SK-N-SH (cell line): ENCODE measurements around the gene POLR1A. TPM values are rescaled to one million over a fixed set of nuclear protein-coding genes. Genes with fewer than 3 reads are reported as not detected.

Experiments used
- CTCF ChIA-PET: fragments of 300-600, 350-600 bp; formaldehyde crosslinking; extraction: SDS; loops from one replicate; lab custom pipeline; 2021; lab: Yijun Ruan, JAX
- POLR2A ChIA-PET: fragments of 350-600 bp; sonication (Branson Sonifier 250); formaldehyde crosslinking; extraction: SDS; loops from one replicate; lab custom pipeline; 2020; ENCODE audit warnings: antibody characterized with exemption, inconsistent platforms; lab: Yijun Ruan, JAX
- DNase-seq: peaks from one replicate; pipeline ENCODE4 v3.0.0; 2012
- H2AFZ ChIP-seq: fragments of 200-600 bp; sonication (generic); 2 replicates; pipeline ENCODE4 v1.8.1; 2016; ENCODE audit warnings: antibody characterized with exemption, mild to moderate bottlenecking, low read depth
- H3F3A ChIP-seq: fragments of 200-600 bp; sonication (generic); replicated peaks from 2 replicates; pipeline ENCODE3; 2016; ENCODE audit warnings: antibody characterized with exemption, mild to moderate bottlenecking; ENCODE audit not compliant: insufficient read depth
- H3K27ac ChIP-seq, 2 experiments: fragments of 200-500 bp in 1 of 2; fragments of 200-600 bp in 1 of 2; sonication (Bioruptor generic) in 1 of 2; sonication (generic), shearing (Covaris generic) in 1 of 2; 2 replicates each; pipeline versions ENCODE4 v1.5.1 to v1.6.1; 2014 to 2016; ENCODE audit warnings: low read depth in 2 of 2, inconsistent platforms in 1 of 2, low read length in 1 of 2, mild to moderate bottlenecking in 1 of 2, mixed read lengths in 1 of 2
- H3K27me3 ChIP-seq: fragments of 200-600 bp; sonication (generic), shearing (Covaris generic); 2 replicates; pipeline ENCODE4 v1.6.1; 2016; ENCODE audit warnings: mixed run types; ENCODE audit not compliant: insufficient read depth
- H3K36me3 ChIP-seq, 2 experiments: fragments of 200-500 bp in 1 of 2; fragments of 200-600 bp in 1 of 2; sonication (Bioruptor generic) in 1 of 2; sonication (generic) in 1 of 2; replicated peaks in 1 of 2; 2 replicates each; pipeline versions ENCODE3 to v1.5.1; 2014 to 2016; ENCODE audit warnings: low read length in 1 of 2, mild to moderate bottlenecking in 1 of 2; ENCODE audit not compliant: insufficient read depth in 2 of 2, control insufficient read depth in 1 of 2
- H3K4me1 ChIP-seq, 2 experiments: fragments of 200-500 bp in 1 of 2; fragments of 200-600 bp in 1 of 2; sonication (Bioruptor generic) in 1 of 2; sonication (generic), shearing (Covaris generic) in 1 of 2; 2 replicates each; pipeline versions ENCODE4 v1.5.1 to v1.6.1; 2014 to 2016; ENCODE audit warnings: low read depth in 1 of 2, low read length in 1 of 2, mixed run types in 1 of 2; ENCODE audit not compliant: insufficient read depth in 2 of 2, control insufficient read depth in 1 of 2
- H3K4me2 ChIP-seq: fragments of 200-600 bp; sonication (generic), shearing (Covaris generic); 2 replicates; pipeline ENCODE4 v1.6.1; 2017; ENCODE audit warnings: mixed run types
- H3K4me3 ChIP-seq, 2 experiments: fragments of 200-500 bp in 1 of 2; fragments of 200-600 bp in 1 of 2; sonication (Bioruptor generic) in 1 of 2; sonication (generic), shearing (Covaris generic) in 1 of 2; 2 replicates each; pipeline versions ENCODE4 v1.5.1 to v1.8.1; 2014 to 2016; ENCODE audit warnings: low read depth in 2 of 2, inconsistent platforms in 1 of 2, low read length in 1 of 2, mild to moderate bottlenecking in 1 of 2, mixed read lengths in 1 of 2, moderate library complexity in 1 of 2
- H3K79me2 ChIP-seq: fragments of 200-600 bp; sonication (generic); 2 replicates; pipeline ENCODE4 v1.8.1; 2017; ENCODE audit warnings: mild to moderate bottlenecking; ENCODE audit not compliant: insufficient read depth
- H3K9ac ChIP-seq: fragments of 200-600 bp; sonication (generic); 2 replicates; pipeline ENCODE4 v1.6.1; 2017; ENCODE audit warnings: mixed run types
- H3K9me2 ChIP-seq: fragments of 200-600 bp; sonication (generic); 2 replicates; pipeline ENCODE4 v1.6.1; 2017; ENCODE audit warnings: mixed run types
- H3K9me3 ChIP-seq: fragments of 200-600 bp; sonication (generic); 2 replicates; pipeline ENCODE4 v1.6.1; 2017; ENCODE audit warnings: mixed run types, mild to moderate bottlenecking, moderate library complexity
- H4K20me1 ChIP-seq: fragments of 200-600 bp; sonication (generic); 2 replicates; pipeline ENCODE4 v1.6.1; 2017; ENCODE audit warnings: mild to moderate bottlenecking, mixed run types; ENCODE audit not compliant: insufficient read depth
- ELF1 ChIP-seq: IDR thresholded peaks from 2 replicates; pipeline ENCODE4 v1.4.0; 2012
- EP300 ChIP-seq, 2 experiments: IDR thresholded peaks; 2 replicates each; pipeline versions ENCODE4 v1.4.0 to v1.6.1; 2012; ENCODE audit warnings: borderline replicate concordance in 1 of 2, low read depth in 1 of 2, low read length in 1 of 2
- FOSL2 ChIP-seq: IDR thresholded peaks from 2 replicates; pipeline ENCODE4 v1.4.0; 2012; ENCODE audit warnings: low read depth, mild to moderate bottlenecking, moderate library complexity, borderline replicate concordance
- FOXM1 ChIP-seq: IDR thresholded peaks from 2 replicates; pipeline ENCODE4 v1.4.0; 2012; ENCODE audit warnings: low read depth, mild to moderate bottlenecking
- GABPA ChIP-seq: IDR thresholded peaks from 2 replicates; pipeline ENCODE4 v1.4.0; 2012; ENCODE audit warnings: low read depth, mild to moderate bottlenecking
- GATA2 ChIP-seq: sonication (generic); formaldehyde crosslinking; IDR thresholded peaks from 2 replicates; pipeline ENCODE4 v1.5.0; 2020; ENCODE audit warnings: mild to moderate bottlenecking, missing genetic modification reagents
- IRF3 ChIP-seq: fragments of 150-350 bp; IDR thresholded peaks from 2 replicates; pipeline ENCODE4 v1.6.1; 2016; ENCODE audit warnings: mild to moderate bottlenecking, low read depth, low read length
- JUND ChIP-seq: IDR thresholded peaks from 2 replicates; pipeline ENCODE4 v1.4.0; 2012
- MAX ChIP-seq: IDR thresholded peaks from 2 replicates; pipeline ENCODE4 v1.4.0; 2012; ENCODE audit warnings: low read depth
- MXI1 ChIP-seq: IDR thresholded peaks from 2 replicates; pipeline ENCODE4 v1.6.1; 2012; ENCODE audit warnings: mild to moderate bottlenecking, low read depth, low read length, improper control_type of control experiment
- NFIC ChIP-seq: IDR thresholded peaks from 2 replicates; pipeline ENCODE4 v1.4.0; 2012; ENCODE audit warnings: borderline replicate concordance
- NRF1 ChIP-seq: IDR thresholded peaks from 2 replicates; pipeline ENCODE4 v1.6.1; 2012; ENCODE audit warnings: low read depth, mild to moderate bottlenecking, low read length
- RAD21 ChIP-seq: IDR thresholded peaks from 2 replicates; pipeline ENCODE4 v1.6.1; 2012; ENCODE audit warnings: mild to moderate bottlenecking, low read length
- RCOR1 ChIP-seq: fragments of 150-350 bp; IDR thresholded peaks from 2 replicates; pipeline ENCODE4 v1.6.1; 2017; ENCODE audit warnings: antibody characterized with exemption, low read length
- RFX5 ChIP-seq: IDR thresholded peaks from 2 replicates; pipeline ENCODE4 v1.6.1; 2012; ENCODE audit warnings: mild to moderate bottlenecking, improper control_type of control experiment, low read length
- RXRA ChIP-seq: IDR thresholded peaks from 2 replicates; pipeline ENCODE4 v1.4.0; 2012; ENCODE audit warnings: low read depth, mild to moderate bottlenecking, borderline replicate concordance
- SIN3A ChIP-seq: IDR thresholded peaks from 2 replicates; pipeline ENCODE4 v1.6.1; 2012; ENCODE audit warnings: low read depth, mild to moderate bottlenecking, low read length, moderate library complexity, borderline replicate concordance
- SMC3 ChIP-seq: IDR thresholded peaks from 2 replicates; pipeline ENCODE4 v1.6.1; 2012; ENCODE audit warnings: low read depth, low read length, improper control_type of control experiment
- TCF12 ChIP-seq: IDR thresholded peaks from 2 replicates; pipeline ENCODE4 v1.4.0; 2012
- TEAD4 ChIP-seq: IDR thresholded peaks from 2 replicates; pipeline ENCODE4 v1.4.0; 2012; ENCODE audit warnings: mild to moderate bottlenecking, borderline replicate concordance; ENCODE audit not compliant: insufficient read depth
- USF1 ChIP-seq: IDR thresholded peaks from 2 replicates; pipeline ENCODE4 v1.4.0; 2012; ENCODE audit warnings: low read depth, borderline replicate concordance
- USF2 ChIP-seq: fragments of 150-350 bp; IDR thresholded peaks from 2 replicates; pipeline ENCODE4 v1.6.1; 2017; ENCODE audit warnings: antibody characterized with exemption, low read length, low read depth, borderline replicate concordance
- ZBTB33 ChIP-seq: IDR thresholded peaks from 2 replicates; pipeline ENCODE4 v1.4.0; 2012; ENCODE audit warnings: low read depth, borderline replicate concordance
- WGBS: methylation state at CpG from one replicate; pipeline ENCODE4 v1.1.6; 2017; ENCODE audit warnings: low lambda C conversion rate; 5-methylcytosine and 5-hydroxymethylcytosine counted together
- polyA plus RNA-seq, 3 experiments: library from polyadenylated mRNA; depleted of rRNA; stranded (reverse); fragments of >200 nt; gene quantifications; 2 replicates each; pipeline ENCODE4 v1.2.3, GENCODE V29; 2012

Gene POLR1A
- polyA plus RNA-seq, 1 of the 3 experiments (the other 2 are of a cell fraction), result 6.1 TPM

GRCh38 chr2:85990084-85990483 is 115.6 kb downstream of the POLR1A start:
- H4K20me1 ChIP-seq, result no peaks in the 10 kb centered on the region
- no peaks in the 10 kb centered on the region for H3K9me3 ChIP-seq
- no peaks in the 10 kb centered on the region for H3K36me3 ChIP-seq
- ChIA-PET POLR2A (no interaction called here), CTCF (interaction anchor here (0.8 kb wide), 1 partner anchor 163 kb away, joined by 3 read pairs; no protein-coding TSS in a partner anchor)
- H3K27me3 ChIP-seq, result no peaks in the 10 kb centered on the region
- H2AFZ ChIP-seq, result no peak overlapping the region
- H3F3A ChIP-seq, result no peaks in the 10 kb centered on the region
- no peak for DNase-seq
- WGBS, result 97% methylated on average over 8 of the region's 8 CpGs
- H3K9ac ChIP-seq, result no peak overlapping the region
- no peak overlapping the region for H3K27ac ChIP-seq
- TF ChIP-seq RCOR1, result no peak
- TF ChIP-seq TCF12, result no peak
- no peak for TF ChIP-seq NFIC
- no peak for TF ChIP-seq RAD21
- no peak for TF ChIP-seq JUND
- TF ChIP-seq USF2, result no peak
- TF ChIP-seq MXI1, result no peak
- TF ChIP-seq RXRA, result no peak
- TF ChIP-seq RFX5, result no peak
- TF ChIP-seq ELF1, result no peak
- H3K4me1 ChIP-seq, result peaks cover 0 to 8% of the 10 kb centered on the region in 2 experiments; a peak in 1 of 4 replicates
- no peaks in the 10 kb centered on the region for H3K79me2 ChIP-seq
- H3K4me3 ChIP-seq, result no peak overlapping the region
- no peaks in the 10 kb centered on the region for H3K9me2 ChIP-seq
- H3K4me2 ChIP-seq, result no peak overlapping the region

GRCh38 chr2:85989288-85989865 is 116.3 kb downstream of the POLR1A start:
- 86% methylated on average over 7 of the region's 7 CpGs for WGBS
- TF ChIP-seq ZBTB33 (no peak), GATA2 (CRISPR knock-in tag) (no peak), RXRA (no peak), USF1 (no peak), RCOR1 (no peak), FOSL2 (no peak), IRF3 (no peak), SIN3A (no peak), EP300 (IDR thresholded peaks at IDR 0.05; ENCODE audit: borderline replicate concordance in 1 of 2, low read depth in 1 of 2, low read length in 1 of 2) (no peak), MAX (no peak), JUND (no peak), TEAD4 (no peak), SMC3 (no peak), FOXM1 (no peak), NRF1 (no peak), MXI1 (no peak), GABPA (no peak), RFX5 (no peak), USF2 (no peak), ELF1 (no peak)
- no peak overlapping the region for H3K27ac ChIP-seq
- H4K20me1 ChIP-seq, result no peaks in the 10 kb centered on the region
- H3K9me2 ChIP-seq, result no peaks in the 10 kb centered on the region
- no peak overlapping the region for H3K4me3 ChIP-seq
- no peak overlapping the region for H3K4me2 ChIP-seq
- no peaks in the 10 kb centered on the region for H3K36me3 ChIP-seq
- H3K79me2 ChIP-seq, result no peaks in the 10 kb centered on the region
- H2AFZ ChIP-seq, result no peak overlapping the region
- no peak overlapping the region for H3K9ac ChIP-seq
- no peaks in the 10 kb centered on the region for H3K27me3 ChIP-seq
- peaks cover 0 to 7% of the 10 kb centered on the region in 2 experiments; a peak in 1 of 4 replicates for H3K4me1 ChIP-seq
- H3K9me3 ChIP-seq, result no peaks in the 10 kb centered on the region
- POLR2A ChIA-PET, result no interaction called here
- no peaks in the 10 kb centered on the region for H3F3A ChIP-seq
- CTCF ChIA-PET, result no interaction called here
- no peak for DNase-seq
